Stimulated activated CD4-positive, alpha-beta T cell treated with anti-CD3 and anti-CD28 coated beads, Interleukin-1b, Interleukin-23, amount 100 ng/mL, for 4 hours (primary cell): Measurements from ENCODE around the gene MED9.

Experiments
- DNase-seq, 2 donors: peaks; one replicate each; pipeline ENCODE4 v3.0.0-alpha.2; 2020; ENCODE audit warnings: low read depth in 2 of 2

MED9 gene

DNA sequence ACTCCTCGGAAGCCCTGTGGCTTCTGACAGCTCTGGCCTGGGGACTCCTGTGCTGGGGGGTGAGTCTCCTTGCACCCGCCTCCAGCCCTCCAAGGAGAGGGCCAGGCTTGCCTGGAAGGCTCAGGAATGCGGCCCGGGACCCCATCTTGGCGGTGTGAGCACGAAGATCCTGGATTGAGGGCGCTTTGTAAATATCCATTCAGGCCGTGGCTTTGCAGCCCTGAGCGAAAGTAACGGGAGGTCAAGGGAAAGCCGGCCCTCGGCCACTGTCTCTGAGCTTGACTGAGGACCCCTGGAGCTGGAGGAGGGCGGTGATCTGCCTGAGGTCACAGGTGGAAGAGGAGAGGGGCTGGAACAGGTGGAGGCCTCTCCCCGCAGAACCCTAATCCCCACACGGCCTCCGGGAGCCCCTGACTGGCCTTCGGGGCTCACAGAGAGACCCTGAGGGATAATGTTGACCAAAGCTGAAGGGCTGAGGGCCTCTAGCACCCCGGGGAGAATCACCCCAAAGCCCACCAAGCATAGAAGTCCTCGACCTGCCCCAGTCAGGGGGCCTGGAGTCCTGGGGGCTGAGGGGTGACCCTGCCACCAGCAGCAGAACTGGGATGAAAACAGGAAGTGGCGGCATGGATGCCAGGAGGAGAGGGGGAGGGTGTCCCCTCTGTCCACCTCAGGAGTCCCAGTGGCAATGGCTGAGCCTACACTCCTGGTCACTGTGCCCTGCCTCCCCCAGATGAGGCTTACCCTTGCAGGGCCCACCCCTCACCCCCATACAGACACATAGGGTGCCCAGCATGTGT lies 27.7 kb downstream of the MED9 start:
- DNase-seq: no peak

DNA sequence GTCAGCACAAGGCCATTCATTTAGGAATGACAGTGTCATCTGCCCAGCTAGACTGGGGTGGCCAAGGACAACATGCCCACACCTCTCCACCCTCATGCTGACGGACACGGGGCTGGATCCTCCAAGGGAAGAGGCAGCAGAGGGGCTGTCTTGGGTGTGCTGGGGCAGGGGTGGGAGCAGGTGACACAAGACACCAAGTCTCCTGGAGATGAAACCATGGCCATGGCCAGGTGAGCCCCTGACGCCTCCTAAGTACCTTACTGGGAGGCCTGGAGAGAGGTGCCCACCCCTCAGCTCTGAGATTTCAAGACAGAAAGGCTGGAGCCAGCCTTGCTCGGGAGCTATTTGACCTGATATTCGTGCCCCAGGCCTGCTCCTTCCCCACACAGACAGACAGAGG lies 28.4 kb downstream of the MED9 start:
- DNase-seq: no peak

DNA sequence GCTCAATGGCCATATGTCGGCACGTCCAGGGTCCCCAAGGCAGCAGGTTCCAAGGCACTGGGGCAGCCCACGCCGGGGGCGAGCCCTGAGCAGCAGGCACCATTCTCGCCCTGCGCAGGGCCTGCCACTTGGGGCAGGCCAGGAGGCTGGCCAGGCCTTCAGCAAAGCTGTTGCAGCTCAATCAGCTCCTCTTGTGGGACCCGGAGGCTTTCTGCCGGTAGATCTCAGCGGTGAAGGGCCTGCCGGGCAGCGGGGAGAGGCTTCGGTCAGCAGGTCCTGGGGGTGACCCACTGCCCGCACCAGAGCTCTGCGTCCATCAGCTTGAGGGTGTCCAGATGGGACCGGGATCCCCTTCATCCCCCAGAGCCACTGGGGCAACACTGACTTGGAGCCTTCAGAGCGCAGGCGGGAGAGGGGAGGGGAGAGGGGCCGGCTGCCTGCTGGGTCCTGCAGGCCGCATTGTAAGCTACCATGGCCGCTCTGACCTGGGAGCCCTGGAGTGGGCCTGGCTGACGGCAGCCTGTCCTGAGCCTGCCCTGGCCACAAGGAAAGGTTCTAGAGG lies 28.9 kb downstream of the MED9 start:
- no peak for DNase-seq

DNA sequence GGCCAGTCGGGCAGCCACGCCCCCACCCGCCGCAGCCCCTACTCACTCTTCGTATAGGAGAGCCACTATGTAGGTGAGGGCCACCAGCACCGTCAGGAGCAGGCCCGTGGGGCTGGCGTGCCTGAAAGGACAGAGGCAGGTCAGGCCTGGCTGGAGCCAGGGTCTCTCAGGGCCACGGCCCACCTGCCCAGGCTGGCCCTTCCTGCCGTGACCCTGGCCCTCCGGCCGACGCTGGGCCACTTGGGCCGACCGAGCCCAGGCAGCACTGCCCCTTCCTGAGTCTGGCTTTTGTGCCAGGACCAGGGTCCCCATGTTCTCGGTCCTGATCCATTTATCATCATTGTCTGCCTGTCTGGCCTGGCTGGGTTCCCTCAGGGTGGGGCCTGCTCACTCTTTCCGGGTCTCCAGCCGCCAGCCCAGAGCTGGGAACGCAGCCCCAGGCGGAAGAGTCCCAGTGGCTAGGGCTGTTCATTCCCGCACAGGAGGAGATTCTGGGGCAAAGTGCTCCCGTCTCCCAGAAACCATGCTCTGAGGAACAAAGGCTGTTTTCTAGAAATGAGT lies 29.5 kb downstream of the MED9 start:
- DNase-seq: no peak

DNA sequence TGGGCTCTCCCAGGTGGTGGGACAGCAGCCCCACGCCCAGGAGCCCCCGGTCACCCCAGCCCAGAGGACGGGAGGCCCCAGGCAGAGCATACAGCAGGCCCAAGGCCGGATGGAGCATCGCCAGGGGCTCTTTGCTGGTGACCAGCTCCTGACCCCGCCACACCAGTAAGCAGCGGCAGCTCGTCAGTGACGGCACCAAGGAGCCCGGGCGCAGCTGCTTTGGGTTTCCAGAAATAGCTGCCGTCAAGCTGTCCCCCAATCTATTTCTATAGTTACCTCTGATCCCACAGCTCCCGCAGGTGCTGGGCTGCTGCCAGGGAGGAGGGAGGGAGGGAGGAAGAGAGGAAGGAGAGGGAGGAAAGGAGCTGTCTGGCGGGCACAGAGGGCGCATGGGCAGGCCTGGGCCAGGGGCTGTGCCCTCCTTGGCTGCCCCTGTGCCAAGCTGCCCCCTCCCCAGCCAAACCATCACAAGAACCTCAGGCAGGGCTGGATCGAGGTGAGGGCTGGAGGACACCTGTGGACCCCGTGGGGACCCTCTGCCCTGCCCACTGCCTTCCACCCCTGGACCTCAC lies 30.2 kb downstream of the MED9 start:
- DNase-seq: no peak

DNA sequence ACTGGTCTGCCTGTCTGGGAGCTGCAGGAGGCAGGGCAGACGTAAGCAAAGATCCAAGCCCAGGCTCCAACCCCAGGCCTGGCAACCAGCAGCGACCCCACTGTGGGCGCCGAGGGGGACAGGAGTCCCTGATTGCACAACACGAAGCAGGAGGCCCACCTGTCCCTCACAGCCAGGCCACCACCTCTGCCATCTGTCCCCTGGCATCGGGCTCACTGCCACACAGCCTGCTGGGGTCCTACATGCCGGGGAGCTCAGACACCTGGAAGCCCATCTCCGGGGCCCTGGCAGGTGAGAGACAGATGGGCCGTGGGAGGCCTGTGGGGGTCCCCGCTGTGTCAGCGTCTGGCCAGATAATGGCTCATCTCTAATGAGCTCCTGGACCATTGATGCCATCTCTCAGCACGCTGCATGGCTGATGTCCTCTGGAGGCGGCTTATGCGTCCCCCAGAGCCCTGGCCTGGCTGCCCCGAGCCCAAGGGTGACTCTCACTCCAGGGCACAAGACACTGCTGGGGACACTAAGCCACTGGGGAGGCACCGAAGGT lies 30.7 kb downstream of the MED9 start:
- DNase-seq: no peak

DNA sequence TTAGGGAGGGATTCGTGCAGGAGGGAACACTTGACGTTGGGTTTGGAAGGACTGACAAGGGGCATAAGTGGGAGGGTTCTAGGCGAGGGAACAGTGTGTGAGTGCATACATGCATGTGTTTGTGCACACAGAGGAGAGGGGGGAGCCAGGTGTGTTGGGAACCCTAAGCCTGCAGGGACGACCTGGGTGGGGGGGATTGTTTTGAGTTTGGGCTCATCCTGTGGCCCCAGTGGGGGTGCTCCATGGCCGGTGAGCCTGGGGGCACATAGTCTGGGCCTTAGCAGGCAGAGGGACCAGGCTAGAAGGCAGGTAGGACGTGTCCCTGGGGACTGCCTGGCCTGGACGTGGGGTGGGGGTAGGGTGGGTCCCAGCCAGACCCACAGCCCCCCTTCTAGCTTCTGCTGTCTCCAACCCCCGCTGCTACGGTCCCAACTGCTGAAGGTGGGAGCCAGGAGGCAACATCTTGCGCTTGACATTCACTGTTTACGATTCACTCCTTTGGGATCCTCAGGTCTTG lies 31.3 kb downstream of the MED9 start:
- no peak for DNase-seq

DNA sequence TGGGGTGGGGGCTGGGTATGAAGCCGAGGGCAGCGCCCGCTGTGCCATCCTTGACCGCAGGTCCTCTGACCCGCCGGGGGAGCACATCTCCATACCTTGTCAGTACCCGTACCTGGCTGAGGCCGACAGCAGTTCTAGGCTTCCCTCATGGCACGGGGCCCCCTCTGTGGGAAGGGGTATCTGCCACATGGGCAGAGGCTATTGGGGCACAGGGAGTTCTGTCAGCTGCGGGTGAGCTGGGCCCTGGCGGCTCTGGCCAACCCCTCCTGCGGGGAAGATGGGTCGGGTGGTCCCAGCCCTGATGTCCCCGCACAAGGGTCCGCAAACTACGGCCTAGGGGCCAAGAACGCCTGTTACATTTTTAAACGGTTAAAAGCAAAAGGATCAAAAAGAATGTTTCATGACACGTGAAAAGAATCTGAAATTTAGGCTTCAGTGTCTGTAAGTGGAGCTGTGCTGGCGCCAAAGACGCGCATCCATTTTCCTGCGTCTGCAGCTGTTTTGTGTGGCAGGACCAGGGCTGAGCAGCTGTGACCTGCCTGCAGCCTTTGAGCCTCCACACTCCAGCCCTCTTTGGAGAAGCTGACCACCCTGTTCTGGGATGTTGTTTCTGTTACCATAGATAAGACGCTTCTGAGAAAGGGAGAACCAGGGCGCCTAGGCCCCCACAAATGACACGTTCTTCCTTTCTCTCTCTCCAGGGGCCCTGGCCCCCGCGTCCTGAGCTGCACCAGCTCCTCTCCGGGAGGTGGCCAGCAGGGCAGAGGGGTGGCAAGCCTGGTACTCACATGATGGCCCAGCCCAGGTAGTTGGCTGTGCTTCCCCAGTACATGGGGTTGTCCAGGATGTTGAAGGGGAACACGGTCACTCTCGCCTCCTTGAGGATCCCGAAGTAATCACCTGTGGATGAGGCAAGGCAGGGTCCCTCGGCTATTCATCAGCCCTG lies 32.1 kb downstream of the MED9 start:
- no peak for DNase-seq

DNA sequence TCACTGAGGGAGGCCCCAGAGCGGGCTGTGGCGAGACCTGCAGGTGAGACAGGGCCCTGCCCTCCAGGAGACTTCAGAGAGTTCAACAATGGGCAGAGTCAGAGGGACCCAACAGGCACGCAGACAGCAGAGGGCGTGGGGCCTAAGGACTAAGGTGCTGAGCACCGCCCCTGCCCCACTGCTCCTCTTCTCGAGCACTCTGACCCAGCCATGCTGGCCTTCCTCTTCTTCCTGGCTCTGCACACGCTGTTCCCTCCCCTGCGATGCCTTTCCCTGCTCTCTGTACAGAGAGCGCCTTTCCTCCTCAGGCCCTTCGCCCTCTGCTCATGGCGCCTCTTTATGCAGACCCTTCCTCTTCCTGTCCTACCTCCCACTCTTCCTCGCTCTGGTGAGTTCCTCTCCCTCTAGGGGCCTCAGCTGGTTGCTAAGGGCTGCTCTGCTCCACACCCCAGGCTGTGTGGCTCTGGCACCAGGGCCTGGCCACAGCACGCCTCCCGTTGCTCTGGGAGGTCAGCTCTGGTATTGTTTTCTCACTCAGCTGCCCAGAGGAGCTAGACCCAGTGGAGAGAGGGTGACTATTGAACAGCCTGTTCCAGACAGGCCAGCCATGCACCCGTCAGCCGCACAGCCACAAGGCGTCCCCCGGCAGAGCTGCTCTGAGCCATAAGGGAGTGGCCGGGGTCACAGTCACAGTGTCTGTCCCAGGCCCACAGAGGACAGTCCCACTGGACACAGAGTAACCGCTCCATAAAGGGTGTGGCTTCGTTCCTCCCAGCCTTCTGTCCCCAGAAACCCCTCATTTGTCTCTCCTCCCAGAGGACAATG lies 33.0 kb downstream of the MED9 start:
- DNase-seq: no peak

DNA sequence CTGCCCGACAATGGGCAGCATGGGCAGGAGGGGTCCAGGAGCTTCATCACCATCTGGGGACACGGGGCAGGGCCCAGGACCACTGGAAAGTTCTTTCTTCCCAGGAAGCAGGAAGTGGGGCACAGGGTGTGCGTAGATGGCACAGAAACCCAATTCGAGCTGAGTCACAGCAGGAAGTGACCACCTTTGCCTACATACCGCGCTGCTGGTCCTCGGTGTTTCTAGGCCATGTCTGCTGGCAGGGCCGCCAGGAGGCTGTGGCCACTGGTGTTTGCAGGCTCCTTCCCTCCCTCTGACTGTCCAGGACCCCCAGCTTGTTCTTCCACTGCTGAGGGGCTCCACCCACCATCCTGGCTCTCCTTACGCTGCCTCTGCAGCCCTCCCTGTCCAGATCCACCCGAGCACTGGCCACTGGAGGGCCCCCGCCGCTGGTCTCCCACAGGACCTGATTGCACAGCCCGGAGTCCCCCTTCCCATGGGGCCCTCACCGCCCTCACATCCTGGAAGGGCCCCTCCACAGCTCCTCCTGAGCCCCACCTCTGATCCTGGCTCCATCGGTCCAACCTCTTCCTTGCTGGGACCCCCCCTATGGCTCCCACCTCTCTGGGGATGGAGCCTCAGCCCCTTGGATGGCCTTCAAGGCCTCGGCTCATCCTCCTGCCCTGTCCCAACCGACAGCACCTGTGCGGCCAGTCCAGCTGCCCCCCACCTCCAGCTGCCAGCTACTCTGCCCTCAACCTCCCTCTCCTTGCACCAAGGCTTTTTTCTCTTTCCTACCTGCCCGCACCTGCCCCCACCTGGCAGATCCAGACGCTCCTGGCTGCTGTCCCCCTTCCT lies 33.9 kb downstream of the MED9 start:
- DNase-seq: no peak

DNA sequence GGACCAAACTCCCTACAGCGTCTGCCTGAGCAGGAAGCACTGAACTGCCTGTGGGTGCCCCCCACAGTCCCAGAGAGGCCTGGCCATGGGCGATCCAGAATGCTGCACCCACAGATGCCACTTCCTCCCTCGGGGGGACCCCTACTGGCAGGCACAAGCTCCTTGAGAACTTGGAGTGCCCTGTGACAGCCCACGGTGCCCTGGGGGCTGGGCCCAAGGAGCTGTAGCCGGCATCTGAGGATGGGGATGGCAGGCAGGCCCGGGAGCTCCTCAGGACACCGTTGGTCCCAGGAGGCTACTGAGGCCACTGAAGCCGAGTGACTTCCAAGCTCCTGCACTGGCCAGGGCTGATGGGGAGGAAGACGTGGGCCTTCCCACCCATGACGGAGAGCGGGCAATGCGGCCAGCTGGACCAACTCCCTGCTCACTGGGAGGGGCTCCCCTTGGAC lies 34.5 kb downstream of the MED9 start:
- no peak for DNase-seq

DNA sequence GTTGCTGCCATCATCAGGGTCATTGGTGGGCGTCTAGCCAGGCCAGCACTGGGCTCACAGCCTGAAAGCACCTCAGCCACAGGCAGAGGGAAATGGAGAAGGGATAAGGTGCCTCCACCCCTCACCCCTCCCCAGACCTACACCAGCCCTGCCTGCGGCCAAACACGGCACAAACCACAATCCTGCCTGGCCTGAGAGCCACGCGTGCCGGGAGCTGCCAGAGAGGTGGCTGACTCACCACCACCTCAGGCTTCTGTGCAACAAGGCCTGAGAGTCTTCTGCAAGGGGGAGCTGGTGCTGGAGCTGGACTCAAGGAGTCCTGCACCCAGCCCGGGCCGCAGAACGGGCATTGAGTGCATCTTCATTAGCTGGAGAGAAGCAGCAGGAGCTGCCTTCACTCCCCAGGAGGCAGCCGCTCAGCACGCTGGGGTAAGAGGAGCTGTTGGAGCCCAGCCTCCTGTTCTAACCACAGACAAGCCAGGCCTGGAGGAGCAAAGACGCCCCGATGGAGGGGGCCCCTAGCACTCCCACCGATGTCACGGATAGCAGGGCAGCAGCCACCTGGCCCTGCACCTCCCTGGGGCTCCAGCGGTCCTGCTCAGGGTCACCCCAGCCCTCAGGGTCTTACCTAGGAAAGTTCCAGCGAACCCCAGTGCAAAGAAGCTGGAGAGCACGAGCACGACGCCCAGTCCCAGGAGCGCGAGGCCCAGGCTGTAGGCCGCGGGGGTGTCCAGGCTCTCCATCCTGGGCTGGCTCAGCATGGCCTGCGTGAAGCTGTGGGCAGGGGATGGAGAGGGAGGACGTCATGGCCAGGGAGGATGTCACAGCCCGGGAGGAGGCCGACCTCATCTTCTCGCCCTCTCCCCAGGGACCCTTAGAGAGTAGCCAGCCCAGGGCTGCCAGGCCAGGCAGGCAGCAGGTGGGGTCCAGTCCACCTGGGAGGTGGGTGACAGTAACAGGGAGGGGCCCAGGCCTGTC lies 35.4 kb downstream of the MED9 start:
- DNase-seq: no peak

DNA sequence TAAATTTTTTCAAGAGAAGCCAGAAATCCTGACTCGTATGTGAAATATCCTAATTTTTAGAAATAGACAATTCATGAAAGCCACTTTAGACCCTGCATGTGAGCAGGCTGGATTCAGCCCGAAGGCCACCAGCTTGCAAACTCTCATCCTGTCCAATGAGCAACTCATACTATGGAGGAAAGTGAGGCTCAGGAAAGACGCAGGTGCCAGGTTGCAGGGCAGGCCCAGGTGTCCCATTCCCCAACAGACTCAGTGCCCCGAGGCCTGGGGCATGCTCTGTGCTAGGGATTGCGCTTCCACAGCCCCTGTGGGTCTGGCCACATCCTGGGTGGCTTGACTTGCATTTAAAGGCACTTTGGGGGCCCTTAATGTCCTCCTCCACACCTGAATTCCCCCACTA lies 36.1 kb downstream of the MED9 start:
- no peak for DNase-seq

DNA sequence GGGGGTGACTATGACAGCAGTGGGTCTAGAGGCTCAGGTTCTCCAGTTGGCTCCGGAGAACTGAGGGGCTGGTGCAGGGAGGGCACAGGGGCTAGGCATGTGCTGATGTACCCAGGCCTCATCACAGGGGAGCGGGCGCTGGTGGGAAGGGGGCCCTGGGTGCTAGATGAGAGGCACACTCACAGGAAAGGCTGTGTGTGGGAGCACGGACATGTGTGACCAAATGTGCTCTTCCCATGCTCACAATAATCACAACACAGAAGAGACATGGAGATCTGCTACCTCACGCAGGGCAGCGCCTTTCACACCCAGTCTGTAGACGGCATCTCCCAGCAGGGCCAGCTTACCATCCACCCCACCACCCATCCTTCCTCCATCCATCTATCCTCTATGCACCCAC lies 36.8 kb downstream of the MED9 start:
- no peak for DNase-seq

DNA sequence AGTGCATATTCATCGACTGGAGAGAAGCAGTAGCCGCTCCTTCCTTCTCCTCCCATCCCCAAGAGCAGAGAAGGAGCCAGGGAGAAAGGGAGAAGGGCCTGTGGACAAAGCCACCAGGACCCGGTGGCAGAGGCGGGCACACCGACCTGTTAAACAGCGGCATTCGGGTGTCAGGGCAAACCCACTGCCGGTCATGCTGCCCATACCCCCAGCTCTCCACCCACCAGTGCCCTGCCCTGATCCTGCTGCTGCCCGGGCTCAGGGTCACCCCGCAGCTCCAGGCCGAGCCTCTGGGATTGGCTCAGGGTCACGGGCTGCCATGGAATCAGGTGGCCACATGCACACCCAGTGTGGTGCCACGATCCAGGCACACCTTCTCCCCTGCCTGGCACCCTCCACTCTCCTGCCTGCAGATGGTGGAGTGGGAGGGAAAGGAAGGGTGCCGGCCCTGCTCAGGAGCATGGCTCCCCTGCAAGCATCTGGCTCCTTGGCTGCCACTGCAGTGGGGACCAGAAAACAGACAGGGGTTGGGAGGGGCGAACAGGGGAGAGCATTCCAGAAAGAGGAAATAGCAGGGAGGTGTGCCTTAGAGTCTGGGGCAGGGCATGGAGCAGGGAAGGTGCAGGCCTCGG lies 37.7 kb downstream of the MED9 start:
- no peak for DNase-seq

DNA sequence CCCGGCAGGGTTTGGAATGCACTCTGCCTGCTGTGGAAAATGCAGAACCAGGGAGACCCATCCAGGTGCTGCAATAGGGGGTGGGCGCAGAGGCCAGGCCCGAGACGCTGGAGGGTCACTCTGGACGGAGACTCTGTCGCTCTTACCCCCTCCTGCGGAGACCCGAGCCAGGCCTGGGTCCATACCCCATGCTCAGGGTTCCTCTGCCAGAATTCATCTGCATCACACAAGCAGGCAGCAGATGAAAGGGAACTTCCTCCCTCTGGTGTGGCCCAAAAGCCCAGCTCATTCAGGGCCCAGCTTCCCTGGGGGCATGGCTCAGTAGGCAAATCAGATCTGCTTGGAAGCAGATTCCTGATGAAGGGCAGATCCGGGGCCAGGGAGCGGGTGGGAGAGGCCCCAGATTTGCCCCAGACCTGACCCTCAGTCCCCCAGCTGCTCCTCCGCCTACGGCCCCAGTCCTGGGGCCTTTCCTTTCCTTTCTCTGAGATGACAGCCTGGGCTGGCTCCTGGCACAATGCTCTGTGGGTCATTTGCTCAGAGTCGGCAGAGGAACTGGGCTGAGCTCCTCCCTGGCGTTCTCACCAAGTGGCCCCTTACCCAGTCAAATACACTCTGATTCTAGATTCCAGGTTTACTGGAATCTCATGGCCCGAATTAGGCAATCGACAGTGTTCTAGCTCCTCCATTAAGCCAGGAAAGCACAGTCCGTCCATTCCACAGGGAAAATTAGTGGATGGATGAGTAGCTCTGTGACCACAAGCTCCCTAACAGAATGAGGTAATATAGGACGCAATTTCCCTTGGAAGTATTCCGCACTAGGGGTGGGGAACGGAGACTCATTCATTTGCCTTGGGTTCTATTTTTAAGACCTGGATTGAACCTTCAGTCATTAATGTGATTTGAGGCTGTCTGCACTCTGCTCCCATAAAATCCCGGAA lies 38.5 kb downstream of the MED9 start:
- DNase-seq: no peak
